Panc1 (cell line): ENCODE measurements around the gene ENGASE. TPM values are rescaled to one million over a fixed set of nuclear protein-coding genes. Genes with fewer than 3 reads are reported as not detected.

Experiments
- ATAC-seq: fragments of 200-7000 bp; cut with Tn5 transposase; 2 replicates; pipeline ENCODE4 v1.9.1; 2020; ENCODE audit warnings: mild to moderate bottlenecking, moderate library complexity
- BruUV-seq: library from RNA; stranded (reverse); fragments of 400-500 nt; replicated peaks from 2 replicates; lab custom pipeline; 2021; lab: Mats Ljungman, UMichigan
- CTCF ChIA-PET: fragments of 300-600 bp; sonication (Branson Sonifier 250); formaldehyde crosslinking; loops from one replicate; lab custom pipeline; 2022; ENCODE audit warnings: antibody characterized with exemption; lab: Charles Lee
- POLR2A ChIA-PET: fragments of 300-600 bp; sonication (Branson Sonifier 250); formaldehyde crosslinking; loops from one replicate; lab custom pipeline; 2022; ENCODE audit warnings: antibody characterized with exemption; lab: Charles Lee
- DNase-seq: peaks from one replicate; pipeline ENCODE4 v3.0.0-alpha.2; 2010; ENCODE audit warnings: low read depth, low spot score
- H3K27ac ChIP-seq: 2 replicates; pipeline ENCODE4 v1.5.1; 2011; ENCODE audit warnings: mild to moderate bottlenecking, low read length, inconsistent platforms
- H3K27me3 ChIP-seq: fragments of 200-500 bp; sonication (Bioruptor generic); 2 replicates; pipeline ENCODE4 v1.6.0; 2014; ENCODE audit warnings: low read length, inconsistent platforms; ENCODE audit not compliant: control insufficient read depth, insufficient read depth
- H3K36me3 ChIP-seq: fragments of 200-500 bp; sonication (Bioruptor generic); 2 replicates; pipeline ENCODE4 v1.5.1; 2014; ENCODE audit warnings: inconsistent platforms, mild to moderate bottlenecking, low read length, moderate library complexity; ENCODE audit not compliant: control insufficient read depth, insufficient read depth
- H3K4me1 ChIP-seq: 2 replicates; pipeline ENCODE4 v1.5.1; 2011; ENCODE audit warnings: inconsistent platforms, mild to moderate bottlenecking, low read length, moderate library complexity; ENCODE audit not compliant: control insufficient read depth, insufficient read depth
- H3K4me3 ChIP-seq, 2 experiments: 2 replicates each; pipeline ENCODE4 v1.5.1; 2011 to 2012; ENCODE audit warnings: low read depth in 2 of 2, low read length in 2 of 2, mild to moderate bottlenecking in 2 of 2, inconsistent platforms in 1 of 2, moderate library complexity in 1 of 2
- H3K9me3 ChIP-seq: fragments of 200-500 bp; sonication (Bioruptor generic); 2 replicates; pipeline ENCODE4 v1.5.1; 2014; ENCODE audit warnings: low read depth, mild to moderate bottlenecking, inconsistent platforms, low read length, moderate library complexity; ENCODE audit not compliant: control insufficient read depth, insufficient read depth
- POLR2AphosphoS5 ChIP-seq: IDR thresholded peaks from 2 replicates; pipeline ENCODE4 v1.6.1; 2012; ENCODE audit warnings: mild to moderate bottlenecking, low read depth, low read length, moderate library complexity
- SIN3A ChIP-seq: IDR thresholded peaks from 2 replicates; pipeline ENCODE4 v1.6.1; 2012; ENCODE audit warnings: low read depth, mild to moderate bottlenecking, low read length, moderate library complexity, borderline replicate concordance; ENCODE audit not compliant: insufficient read depth
- TCF7L2 ChIP-seq: IDR thresholded peaks from 2 replicates; pipeline ENCODE4 v1.6.1; 2011; ENCODE audit warnings: mild to moderate bottlenecking, low read depth, low read length, inconsistent platforms
- in situ Hi-C: cut with HindIII; loops from 2 replicates; pipeline ENCODE4 v1.10.0; 2016; ENCODE audit warnings: low sequenced_read_pairs, low pct_unique_long_range_greater_than_20kb
- intact Hi-C: fragments of 100-400 bp; cut with micrococcal nuclease; formaldehyde crosslinking; loops from one replicate; pipeline ENCODE4 v1.10.0; 2022; ENCODE audit not compliant: unreplicated experiment
- total RNA-seq: library from RNA; stranded (reverse); gene quantifications from one replicate; pipeline ENCODE4 v1.2.1, GENCODE V29; 2021; ENCODE audit not compliant: unreplicated experiment
- TF ChIP-seq, protein P1 (sequence below): fragments of 450-650 bp; IDR thresholded peaks from 2 replicates; pipeline ENCODE4 v1.5.1; 2017; ENCODE audit warnings: mild to moderate bottlenecking
- TF ChIP-seq, protein P2 (sequence below), 2 experiments: IDR thresholded peaks; 2 replicates each; pipeline ENCODE4 v1.6.1; 2011 to 2012; ENCODE audit warnings: low read depth in 2 of 2, control low read depth in 1 of 2, low read length in 1 of 2, mild to moderate bottlenecking in 1 of 2, moderate library complexity in 1 of 2; ENCODE audit not compliant: insufficient read depth in 1 of 2

ENGASE gene
- total RNA-seq, 1 experiment from 2014 or later = 32.3 TPM

- ChIA-PET POLR2A (no interaction called here), CTCF (no interaction called here)
- in situ Hi-C loops (no loop called here), intact Hi-C loops (no loop called here)
- Histone ChIP-seq H3K27me3 (peaks cover 4% of the 10 kb centered on the region; the same call in 1 of the 2 replicates), H3K4me3 (no peak overlapping the region), H3K27ac (no peak overlapping the region), H3K9me3 (no peaks in the 10 kb centered on the region), H3K36me3 (no peaks in the 10 kb centered on the region), H3K4me1 (no peaks in the 10 kb centered on the region)
- BruUV-seq = no TSS peak
- TF ChIP-seq SIN3A = no peak
- TF ChIP-seq, protein P1, sequence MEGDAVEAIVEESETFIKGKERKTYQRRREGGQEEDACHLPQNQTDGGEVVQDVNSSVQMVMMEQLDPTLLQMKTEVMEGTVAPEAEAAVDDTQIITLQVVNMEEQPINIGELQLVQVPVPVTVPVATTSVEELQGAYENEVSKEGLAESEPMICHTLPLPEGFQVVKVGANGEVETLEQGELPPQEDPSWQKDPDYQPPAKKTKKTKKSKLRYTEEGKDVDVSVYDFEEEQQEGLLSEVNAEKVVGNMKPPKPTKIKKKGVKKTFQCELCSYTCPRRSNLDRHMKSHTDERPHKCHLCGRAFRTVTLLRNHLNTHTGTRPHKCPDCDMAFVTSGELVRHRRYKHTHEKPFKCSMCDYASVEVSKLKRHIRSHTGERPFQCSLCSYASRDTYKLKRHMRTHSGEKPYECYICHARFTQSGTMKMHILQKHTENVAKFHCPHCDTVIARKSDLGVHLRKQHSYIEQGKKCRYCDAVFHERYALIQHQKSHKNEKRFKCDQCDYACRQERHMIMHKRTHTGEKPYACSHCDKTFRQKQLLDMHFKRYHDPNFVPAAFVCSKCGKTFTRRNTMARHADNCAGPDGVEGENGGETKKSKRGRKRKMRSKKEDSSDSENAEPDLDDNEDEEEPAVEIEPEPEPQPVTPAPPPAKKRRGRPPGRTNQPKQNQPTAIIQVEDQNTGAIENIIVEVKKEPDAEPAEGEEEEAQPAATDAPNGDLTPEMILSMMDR = no peak
- TF ChIP-seq POLR2AphosphoS5 = no peak
- TF ChIP-seq, protein P2, sequence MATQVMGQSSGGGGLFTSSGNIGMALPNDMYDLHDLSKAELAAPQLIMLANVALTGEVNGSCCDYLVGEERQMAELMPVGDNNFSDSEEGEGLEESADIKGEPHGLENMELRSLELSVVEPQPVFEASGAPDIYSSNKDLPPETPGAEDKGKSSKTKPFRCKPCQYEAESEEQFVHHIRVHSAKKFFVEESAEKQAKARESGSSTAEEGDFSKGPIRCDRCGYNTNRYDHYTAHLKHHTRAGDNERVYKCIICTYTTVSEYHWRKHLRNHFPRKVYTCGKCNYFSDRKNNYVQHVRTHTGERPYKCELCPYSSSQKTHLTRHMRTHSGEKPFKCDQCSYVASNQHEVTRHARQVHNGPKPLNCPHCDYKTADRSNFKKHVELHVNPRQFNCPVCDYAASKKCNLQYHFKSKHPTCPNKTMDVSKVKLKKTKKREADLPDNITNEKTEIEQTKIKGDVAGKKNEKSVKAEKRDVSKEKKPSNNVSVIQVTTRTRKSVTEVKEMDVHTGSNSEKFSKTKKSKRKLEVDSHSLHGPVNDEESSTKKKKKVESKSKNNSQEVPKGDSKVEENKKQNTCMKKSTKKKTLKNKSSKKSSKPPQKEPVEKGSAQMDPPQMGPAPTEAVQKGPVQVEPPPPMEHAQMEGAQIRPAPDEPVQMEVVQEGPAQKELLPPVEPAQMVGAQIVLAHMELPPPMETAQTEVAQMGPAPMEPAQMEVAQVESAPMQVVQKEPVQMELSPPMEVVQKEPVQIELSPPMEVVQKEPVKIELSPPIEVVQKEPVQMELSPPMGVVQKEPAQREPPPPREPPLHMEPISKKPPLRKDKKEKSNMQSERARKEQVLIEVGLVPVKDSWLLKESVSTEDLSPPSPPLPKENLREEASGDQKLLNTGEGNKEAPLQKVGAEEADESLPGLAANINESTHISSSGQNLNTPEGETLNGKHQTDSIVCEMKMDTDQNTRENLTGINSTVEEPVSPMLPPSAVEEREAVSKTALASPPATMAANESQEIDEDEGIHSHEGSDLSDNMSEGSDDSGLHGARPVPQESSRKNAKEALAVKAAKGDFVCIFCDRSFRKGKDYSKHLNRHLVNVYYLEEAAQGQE (IDR thresholded peaks at IDR 0.05; ENCODE audit: insufficient read depth in 1 of 2, low read depth in 2 of 2, low read length in 1 of 2) = no peak
- no peak for TF ChIP-seq TCF7L2
- DNase-seq (no peak), ATAC-seq (no peak)
Observed at GRCh38 chr17:79100405-79100804, 25.8 kb downstream of the ENGASE start.

- ChIA-PET CTCF (no interaction called here), POLR2A (interaction anchor here (0.6 kb wide), 1 partner anchor 11 kb away, joined by 3 read pairs; no protein-coding TSS in a partner anchor)
- H3K9me3 ChIP-seq = no peaks in the 10 kb centered on the region
- BruUV-seq = no TSS peak
- TF ChIP-seq POLR2AphosphoS5 = no peak
- TF ChIP-seq, protein P2 (IDR thresholded peaks at IDR 0.05; ENCODE audit: insufficient read depth in 1 of 2, low read depth in 2 of 2, low read length in 1 of 2) = no peak
- TF ChIP-seq SIN3A = no peak
- no peak for TF ChIP-seq TCF7L2
- TF ChIP-seq, protein P1 = no peak
- H3K27me3 ChIP-seq = peaks cover 4% of the 10 kb centered on the region; the same call in 1 of the 2 replicates
- DNase-seq = no peak
- in situ Hi-C loops = no loop called here
- H3K27ac ChIP-seq = no peak overlapping the region
- intact Hi-C loops = no loop called here
- no peak for ATAC-seq
- no peaks in the 10 kb centered on the region for H3K4me1 ChIP-seq
- H3K4me3 ChIP-seq = no peak overlapping the region
- no peaks in the 10 kb centered on the region for H3K36me3 ChIP-seq
Observed at GRCh38 chr17:79101111-79101673, 26.6 kb downstream of the ENGASE start.
